Keratinocyte (primary cell): ENCODE results near the gene GARNL3.

Experiments used
- EZH2 ChIP-seq: IDR thresholded peaks from one replicate; pipeline ENCODE4 v1.6.1; 2012; ENCODE audit warnings: inconsistent platforms, mild to moderate bottlenecking, low read length, moderate library complexity
- TF ChIP-seq, protein P1 (sequence below), 3 experiments: IDR thresholded peaks in 1 of 3; conservative IDR thresholded peaks in 1 of 3; optimal IDR thresholded peaks in 1 of 3; 2 replicates in 2 of 3; 3 replicates in 1 of 3; pipeline versions ENCODE3 to v1.5.1; 2011; ENCODE audit warnings: low read length in 3 of 3, mild to moderate bottlenecking in 3 of 3, moderate library complexity in 2 of 3, control low read depth in 1 of 3, inconsistent platforms in 1 of 3; ENCODE audit not compliant: insufficient read depth in 2 of 3; ENCODE audit errors: extremely low read depth in 1 of 3

DNA sequence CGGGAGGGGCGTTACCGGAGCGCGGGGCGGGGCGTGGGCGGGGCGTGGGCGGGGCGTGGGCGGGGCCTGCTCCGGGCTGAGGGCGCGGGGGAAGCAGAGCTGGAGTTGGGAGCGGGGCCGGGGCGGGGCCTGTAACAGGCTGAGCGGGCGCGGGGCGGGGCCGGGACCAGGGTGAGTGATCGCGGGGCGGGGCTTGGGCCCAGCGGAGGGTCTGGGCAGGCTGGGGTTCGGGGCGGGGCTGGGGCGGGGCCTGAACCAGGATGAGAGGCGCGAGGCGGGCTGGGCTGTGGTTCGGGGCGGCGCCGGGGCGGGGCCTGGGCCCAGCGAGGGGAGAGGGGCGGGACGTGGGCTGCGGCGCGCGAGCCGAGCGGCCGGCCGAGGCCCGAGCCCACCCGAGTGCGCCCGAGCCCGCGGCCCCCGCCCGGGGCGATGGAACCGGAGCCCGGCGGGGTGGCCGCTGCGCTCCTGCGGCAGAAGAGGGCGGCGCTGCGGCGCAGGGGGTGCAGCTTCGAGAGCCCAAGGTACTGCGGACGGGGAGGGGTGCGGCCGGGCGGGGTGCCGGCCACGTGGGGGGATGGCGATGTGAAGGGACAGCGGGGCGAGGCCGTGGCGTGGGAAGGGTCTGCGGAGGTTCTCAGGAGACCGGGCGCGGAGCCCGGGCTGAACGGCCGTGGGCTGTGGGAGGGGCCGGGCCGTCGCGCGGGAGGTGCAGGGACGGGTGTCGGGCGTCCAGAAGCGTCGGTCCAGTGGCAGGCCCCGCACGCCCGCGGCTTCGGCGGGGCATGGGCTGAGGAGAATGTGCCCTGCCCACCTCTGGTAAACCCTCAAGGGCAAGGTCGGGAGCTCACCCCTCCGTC, 39.5 kb upstream of the GARNL3 start:
- TF ChIP-seq, protein P1, sequence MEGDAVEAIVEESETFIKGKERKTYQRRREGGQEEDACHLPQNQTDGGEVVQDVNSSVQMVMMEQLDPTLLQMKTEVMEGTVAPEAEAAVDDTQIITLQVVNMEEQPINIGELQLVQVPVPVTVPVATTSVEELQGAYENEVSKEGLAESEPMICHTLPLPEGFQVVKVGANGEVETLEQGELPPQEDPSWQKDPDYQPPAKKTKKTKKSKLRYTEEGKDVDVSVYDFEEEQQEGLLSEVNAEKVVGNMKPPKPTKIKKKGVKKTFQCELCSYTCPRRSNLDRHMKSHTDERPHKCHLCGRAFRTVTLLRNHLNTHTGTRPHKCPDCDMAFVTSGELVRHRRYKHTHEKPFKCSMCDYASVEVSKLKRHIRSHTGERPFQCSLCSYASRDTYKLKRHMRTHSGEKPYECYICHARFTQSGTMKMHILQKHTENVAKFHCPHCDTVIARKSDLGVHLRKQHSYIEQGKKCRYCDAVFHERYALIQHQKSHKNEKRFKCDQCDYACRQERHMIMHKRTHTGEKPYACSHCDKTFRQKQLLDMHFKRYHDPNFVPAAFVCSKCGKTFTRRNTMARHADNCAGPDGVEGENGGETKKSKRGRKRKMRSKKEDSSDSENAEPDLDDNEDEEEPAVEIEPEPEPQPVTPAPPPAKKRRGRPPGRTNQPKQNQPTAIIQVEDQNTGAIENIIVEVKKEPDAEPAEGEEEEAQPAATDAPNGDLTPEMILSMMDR (optimal IDR thresholded peaks at IDR 0.05 in 1 of 3, IDR thresholded peaks at IDR 0.05 in 1 of 3, conservative IDR thresholded peaks at IDR 0.05 in 1 of 3; ENCODE audit: extremely low read depth in 1 of 3, insufficient read depth in 2 of 3, low read length in 3 of 3), result no peak
- no peak for TF ChIP-seq EZH2
